IMR-90 (cell line): ENCODE data around the gene CLEC4D. TPM values are rescaled to one million over a fixed set of nuclear protein-coding genes. Genes with fewer than 3 reads are reported as not detected.

Experiments used
- ATAC-seq: fragments of 200-7000 bp; cut with Tn5 transposase; 2 replicates; pipeline ENCODE4 v1.9.1; 2020; ENCODE audit warnings: low read depth, mild to moderate bottlenecking, moderate library complexity
- BruUV-seq: library from RNA; stranded (reverse); fragments of 400-500 nt; replicated peaks from 2 replicates; lab custom pipeline; 2021; lab: Mats Ljungman, UMichigan
- CTCF ChIA-PET: fragments of 300-600 bp; formaldehyde crosslinking; extraction: SDS; loops from one replicate; lab custom pipeline; 2021; ENCODE audit warnings: antibody characterized with exemption; lab: Yijun Ruan, JAX
- POLR2A ChIA-PET: fragments of 300-600 bp; sonication (Branson Sonifier 250); formaldehyde crosslinking; loops from one replicate; lab custom pipeline; 2022; ENCODE audit warnings: antibody characterized with exemption; ENCODE audit not compliant: unreplicated experiment; lab: Charles Lee
- DNase-seq: peaks from one replicate; pipeline ENCODE4 v3.0.0; 2013
- H2AFZ ChIP-seq: replicated peaks from 2 replicates; pipeline ENCODE3; 2013; ENCODE audit warnings: low read length, mild to moderate bottlenecking; ENCODE audit not compliant: poor library complexity
- H2AK5ac ChIP-seq: 2 replicates; pipeline ENCODE4 v1.6.1; 2013; ENCODE audit warnings: low read depth, low read length, inconsistent platforms
- H2AK9ac ChIP-seq: replicated peaks from 2 replicates; pipeline ENCODE3; 2013; ENCODE audit warnings: mild to moderate bottlenecking, low read depth, low read length, moderate library complexity; ENCODE audit not compliant: poor library complexity
- H2BK120ac ChIP-seq: 2 replicates; pipeline ENCODE4 v1.6.1; 2013; ENCODE audit warnings: low read depth, low read length, inconsistent platforms
- H2BK15ac ChIP-seq: 3 replicates; pipeline ENCODE4 v1.6.1; 2013; ENCODE audit warnings: low read depth, low read length, inconsistent platforms
- H2BK20ac ChIP-seq: 2 replicates; pipeline ENCODE4 v1.6.1; 2013; ENCODE audit warnings: low read depth, mild to moderate bottlenecking, inconsistent platforms, low read length, moderate library complexity
- H2BK5ac ChIP-seq: 2 replicates; pipeline ENCODE4 v1.6.1; 2013; ENCODE audit warnings: mild to moderate bottlenecking, low read depth, low read length, inconsistent platforms; ENCODE audit not compliant: poor library complexity, severe bottlenecking
- H3K14ac ChIP-seq: replicated peaks from 2 replicates; pipeline ENCODE4 v1.6.1; 2013; ENCODE audit warnings: low read depth, low read length, inconsistent platforms
- H3K18ac ChIP-seq: 2 replicates; pipeline ENCODE4 v1.6.1; 2013; ENCODE audit warnings: low read depth, low read length, control low read depth
- H3K23ac ChIP-seq: 2 replicates; pipeline ENCODE4 v1.6.1; 2013; ENCODE audit warnings: low read depth, low read length, inconsistent platforms
- H3K27ac ChIP-seq: 2 replicates; pipeline ENCODE4 v1.5.1; 2013; ENCODE audit warnings: mild to moderate bottlenecking, control low read depth, low read length; ENCODE audit not compliant: insufficient read depth
- H3K27me3 ChIP-seq: 2 replicates; pipeline ENCODE4 v1.6.1; 2013; ENCODE audit warnings: low read length; ENCODE audit not compliant: control insufficient read depth, insufficient read depth
- H3K36me3 ChIP-seq: 2 replicates; pipeline ENCODE4 v1.6.1; 2013; ENCODE audit warnings: low read length, mixed read lengths; ENCODE audit not compliant: control insufficient read depth, insufficient read depth
- H3K4ac ChIP-seq: 2 replicates; pipeline ENCODE4 v1.6.1; 2013; ENCODE audit warnings: low read depth, low read length, inconsistent platforms
- H3K4me1 ChIP-seq: 2 replicates; pipeline ENCODE4 v1.6.1; 2013; ENCODE audit warnings: low read length, mixed read lengths; ENCODE audit not compliant: control insufficient read depth, insufficient read depth
- H3K4me2 ChIP-seq: 2 replicates; pipeline ENCODE4 v1.6.1; 2013; ENCODE audit warnings: low read depth, mild to moderate bottlenecking, control low read depth, low read length, moderate library complexity
- H3K4me3 ChIP-seq: 2 replicates; pipeline ENCODE4 v1.5.1; 2013; ENCODE audit warnings: low read depth, mild to moderate bottlenecking, control low read depth, low read length, moderate library complexity; ENCODE audit not compliant: insufficient read depth
- H3K56ac ChIP-seq: 2 replicates; pipeline ENCODE4 v1.6.1; 2013; ENCODE audit warnings: low read length, inconsistent platforms; ENCODE audit not compliant: insufficient read depth; ENCODE audit errors: extremely low read depth
- H3K79me1 ChIP-seq, 2 experiments: 2 replicates each; pipeline ENCODE4 v1.6.1; 2013; ENCODE audit warnings: low read length in 2 of 2, inconsistent platforms in 1 of 2, low read depth in 1 of 2
- H3K9ac ChIP-seq: 2 replicates; pipeline ENCODE4 v1.6.1; 2013; ENCODE audit warnings: low read depth, low read length, control low read depth
- H3K9me1 ChIP-seq: 2 replicates; pipeline ENCODE4 v1.6.1; 2013; ENCODE audit warnings: low read length, inconsistent platforms; ENCODE audit not compliant: insufficient read depth
- H3K9me3 ChIP-seq: 2 replicates; pipeline ENCODE4 v1.6.1; 2013; ENCODE audit warnings: low read length; ENCODE audit not compliant: control insufficient read depth, insufficient read depth
- H4K20me1 ChIP-seq: 2 replicates; pipeline ENCODE4 v1.6.1; 2013; ENCODE audit warnings: low read length, inconsistent platforms; ENCODE audit not compliant: insufficient read depth
- H4K5ac ChIP-seq: 2 replicates; pipeline ENCODE4 v1.6.1; 2013; ENCODE audit warnings: mild to moderate bottlenecking, low read depth, low read length, control low read depth
- H4K8ac ChIP-seq, 2 experiments: 2 replicates each; pipeline ENCODE4 v1.6.1; 2013; ENCODE audit warnings: low read depth in 2 of 2, low read length in 2 of 2, control low read depth in 1 of 2, inconsistent platforms in 1 of 2
- H4K91ac ChIP-seq: 2 replicates; pipeline ENCODE4 v1.6.1; 2013; ENCODE audit warnings: low read depth, low read length, inconsistent platforms; ENCODE audit not compliant: insufficient read depth
- BHLHE40 ChIP-seq: fragments of 150-350 bp; IDR thresholded peaks from 2 replicates; pipeline ENCODE4 v1.6.1; 2016; ENCODE audit warnings: mild to moderate bottlenecking, low read depth, low read length
- CEBPB ChIP-seq: IDR thresholded peaks from 2 replicates; pipeline ENCODE4 v1.6.1; 2012; ENCODE audit warnings: low read depth, low read length, improper control_type of control experiment
- CHD1 ChIP-seq: IDR thresholded peaks from 2 replicates; pipeline ENCODE4 v1.6.1; 2012; ENCODE audit warnings: low read depth, low read length, improper control_type of control experiment
- CTCF ChIP-seq: conservative IDR thresholded peaks from 2 replicates; pipeline ENCODE4 v1.5.1; 2012; ENCODE audit warnings: mild to moderate bottlenecking, low read depth, low read length, improper control_type of control experiment
- FOS ChIP-seq: fragments of 150-350 bp; IDR thresholded peaks from 2 replicates; pipeline ENCODE4 v1.6.1; 2016; ENCODE audit warnings: low read depth, low read length
- MAFK ChIP-seq: IDR thresholded peaks from 2 replicates; pipeline ENCODE4 v1.6.1; 2012; ENCODE audit warnings: low read depth, low read length, improper control_type of control experiment
- MAZ ChIP-seq: IDR thresholded peaks from 2 replicates; pipeline ENCODE4 v1.6.1; 2012; ENCODE audit warnings: low read depth, mild to moderate bottlenecking, low read length, improper control_type of control experiment, moderate library complexity, borderline replicate concordance
- MXI1 ChIP-seq: IDR thresholded peaks from 2 replicates; pipeline ENCODE4 v1.6.1; 2012; ENCODE audit warnings: low read depth, mild to moderate bottlenecking, low read length, moderate library complexity, borderline replicate concordance
- NFE2L2 ChIP-seq: fragments of 150-350 bp; IDR thresholded peaks from 2 replicates; pipeline ENCODE4 v1.6.1; 2016; ENCODE audit warnings: low read depth, mild to moderate bottlenecking, low read length
- POLR2A ChIP-seq: IDR thresholded peaks from 2 replicates; pipeline ENCODE4 v1.6.1; 2012; ENCODE audit warnings: mild to moderate bottlenecking, low read depth, low read length
- RAD21 ChIP-seq: IDR thresholded peaks from 2 replicates; pipeline ENCODE4 v1.6.1; 2012; ENCODE audit warnings: low read length, improper control_type of control experiment
- RCOR1 ChIP-seq: IDR thresholded peaks from 2 replicates; pipeline ENCODE4 v1.6.1; 2012; ENCODE audit warnings: mild to moderate bottlenecking, low read length, improper control_type of control experiment; ENCODE audit not compliant: insufficient replicate concordance
- RFX5 ChIP-seq: IDR thresholded peaks from 2 replicates; pipeline ENCODE4 v1.8.0; 2012; ENCODE audit warnings: low read depth, mild to moderate bottlenecking, low read length, moderate library complexity
- SMC3 ChIP-seq: fragments of 150-350 bp; IDR thresholded peaks from 2 replicates; pipeline ENCODE4 v1.6.1; 2016; ENCODE audit warnings: low read depth, mild to moderate bottlenecking, antibody characterized with exemption, low read length, moderate library complexity
- USF2 ChIP-seq: fragments of 150-350 bp; IDR thresholded peaks from 2 replicates; pipeline ENCODE4 v1.6.1; 2017; ENCODE audit warnings: mild to moderate bottlenecking, antibody characterized with exemption, low read length, low read depth
- dilution Hi-C: fragments of 300-500 bp; cut with HindIII; formaldehyde crosslinking; loops from one replicate; pipeline ENCODE4 v1.14.3; 2018; ENCODE audit warnings: low sequenced_read_pairs; ENCODE audit not compliant: unreplicated experiment
- in situ Hi-C: fragments of 300-500 bp; cut with MboI; formaldehyde crosslinking; loops from 3 replicates; pipeline ENCODE4 v1.14.3; 2019; ENCODE audit warnings: low sequenced_read_pairs, inconsistent platforms, mixed read lengths
- intact Hi-C: fragments of 100-400 bp; cut with micrococcal nuclease; formaldehyde crosslinking; loops from 2 replicates; pipeline ENCODE4 v1.10.0; 2022
- polyA plus RNA-seq, 3 experiments: library from polyadenylated mRNA; depleted of rRNA; stranded (reverse); fragments of >200 nt; gene quantifications; 2 replicates each; pipeline ENCODE4 v1.2.3, GENCODE V29; 2012; ENCODE audit warnings: low replicate concordance in 1 of 3
- total RNA-seq: library from RNA; depleted of rRNA; stranded (reverse); fragments of >200 nt; gene quantifications from 2 replicates; pipeline ENCODE4 v1.2.3, GENCODE V29; 2012
- TF ChIP-seq, protein P1 (sequence below): fragments of 150-350 bp; IDR thresholded peaks from 2 replicates; pipeline ENCODE4 v1.6.1; 2016; ENCODE audit warnings: low read depth, mild to moderate bottlenecking, low read length, moderate library complexity, borderline replicate concordance

Gene CLEC4D
- total and polyA plus RNA-seq, 2 of the 4 experiments (the other 2 are of a cell fraction) = not detected

- ATAC-seq (no peak), DNase-seq (no peak)
- H3K27me3 ChIP-seq = no peaks in the 10 kb centered on the region
- H3K4ac ChIP-seq = no peak overlapping the region
- H2AK9ac ChIP-seq = no peak overlapping the region
- ChIA-PET POLR2A (no interaction called here), CTCF (no interaction called here)
- no peak overlapping the region for H3K56ac ChIP-seq
- H2BK15ac ChIP-seq = no peak overlapping the region
- no peak overlapping the region for H2BK20ac ChIP-seq
- no peaks in the 10 kb centered on the region for H3K9me1 ChIP-seq
- H3K36me3 ChIP-seq = no peaks in the 10 kb centered on the region
- dilution Hi-C loops (no loop called here), in situ Hi-C loops (no loop called here), intact Hi-C loops (no loop called here)
- no peak overlapping the region for H3K23ac ChIP-seq
- H3K9me3 ChIP-seq = no peaks in the 10 kb centered on the region
- H4K20me1 ChIP-seq = no peaks in the 10 kb centered on the region
- H4K5ac ChIP-seq = no peak overlapping the region
- H4K8ac ChIP-seq = no peak overlapping the region
- TF ChIP-seq NFE2L2 (no peak), RCOR1 (no peak), CHD1 (no peak), CEBPB (no peak), RAD21 (no peak), POLR2A (no peak), MAFK (no peak), CTCF (no peak), BHLHE40 (no peak), SMC3 (no peak), FOS (no peak), RFX5 (no peak), USF2 (no peak), MAZ (no peak), MXI1 (no peak)
- TF ChIP-seq, protein P1, sequence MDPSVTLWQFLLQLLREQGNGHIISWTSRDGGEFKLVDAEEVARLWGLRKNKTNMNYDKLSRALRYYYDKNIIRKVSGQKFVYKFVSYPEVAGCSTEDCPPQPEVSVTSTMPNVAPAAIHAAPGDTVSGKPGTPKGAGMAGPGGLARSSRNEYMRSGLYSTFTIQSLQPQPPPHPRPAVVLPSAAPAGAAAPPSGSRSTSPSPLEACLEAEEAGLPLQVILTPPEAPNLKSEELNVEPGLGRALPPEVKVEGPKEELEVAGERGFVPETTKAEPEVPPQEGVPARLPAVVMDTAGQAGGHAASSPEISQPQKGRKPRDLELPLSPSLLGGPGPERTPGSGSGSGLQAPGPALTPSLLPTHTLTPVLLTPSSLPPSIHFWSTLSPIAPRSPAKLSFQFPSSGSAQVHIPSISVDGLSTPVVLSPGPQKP = no peak
- H3K79me1 ChIP-seq = no peaks in the 10 kb centered on the region
- no peak overlapping the region for H3K14ac ChIP-seq
- H3K4me3 ChIP-seq = no peak overlapping the region
- H3K4me2 ChIP-seq = no peak overlapping the region
- H3K4me1 ChIP-seq = no peaks in the 10 kb centered on the region
- no peak overlapping the region for H2BK120ac ChIP-seq
- no peak overlapping the region for H2AFZ ChIP-seq
- BruUV-seq = no TSS peak
- no peak overlapping the region for H4K91ac ChIP-seq
- no peak overlapping the region for H3K18ac ChIP-seq
- no peak overlapping the region for H2BK5ac ChIP-seq
- H3K9ac ChIP-seq = no peak overlapping the region
- H3K27ac ChIP-seq = no peak overlapping the region
- no peak overlapping the region for H2AK5ac ChIP-seq
Measured at GRCh38 chr12:8475508-8476203, 37.6 kb upstream of the CLEC4D start.
